ENCODE data around the gene PDGFD. TPM values are rescaled to one million over a fixed set of nuclear protein-coding genes. Genes with fewer than 3 reads are reported as not detected.

PDGFD gene
- total RNA-seq, 1 donor from 2014 or later = 10.9 TPM

DNA sequence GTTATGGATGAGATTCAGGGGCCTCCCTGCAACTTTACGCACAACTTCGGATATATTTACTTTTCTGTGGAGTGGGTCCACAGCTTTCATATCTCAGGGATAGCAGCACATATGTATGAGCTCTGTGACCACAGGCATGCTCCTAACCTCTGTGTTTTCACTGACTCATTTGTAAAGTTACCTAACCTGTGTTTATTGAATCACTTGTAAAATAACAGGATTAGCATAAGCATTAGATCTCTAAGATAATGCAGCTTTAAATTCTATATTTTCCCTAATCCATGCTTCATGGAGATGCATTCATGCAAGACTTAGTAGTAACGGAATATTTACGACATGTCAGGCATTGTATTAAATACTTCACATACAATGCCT is 175.4 kb downstream of the PDGFD start:
- no peaks in the 10 kb centered on the region for H3K4me1 ChIP-seq
- no peak overlapping the region for H3K27ac ChIP-seq (replicated peaks)
- intact Hi-C loops (cut with micrococcal nuclease) = no loop called here
- no peaks in the 10 kb centered on the region for H3K27me3 ChIP-seq (ENCODE audit: low read depth)
- no peak overlapping the region for H3K4me3 ChIP-seq
- no peak for DNase-seq
- TF ChIP-seq, protein P1, sequence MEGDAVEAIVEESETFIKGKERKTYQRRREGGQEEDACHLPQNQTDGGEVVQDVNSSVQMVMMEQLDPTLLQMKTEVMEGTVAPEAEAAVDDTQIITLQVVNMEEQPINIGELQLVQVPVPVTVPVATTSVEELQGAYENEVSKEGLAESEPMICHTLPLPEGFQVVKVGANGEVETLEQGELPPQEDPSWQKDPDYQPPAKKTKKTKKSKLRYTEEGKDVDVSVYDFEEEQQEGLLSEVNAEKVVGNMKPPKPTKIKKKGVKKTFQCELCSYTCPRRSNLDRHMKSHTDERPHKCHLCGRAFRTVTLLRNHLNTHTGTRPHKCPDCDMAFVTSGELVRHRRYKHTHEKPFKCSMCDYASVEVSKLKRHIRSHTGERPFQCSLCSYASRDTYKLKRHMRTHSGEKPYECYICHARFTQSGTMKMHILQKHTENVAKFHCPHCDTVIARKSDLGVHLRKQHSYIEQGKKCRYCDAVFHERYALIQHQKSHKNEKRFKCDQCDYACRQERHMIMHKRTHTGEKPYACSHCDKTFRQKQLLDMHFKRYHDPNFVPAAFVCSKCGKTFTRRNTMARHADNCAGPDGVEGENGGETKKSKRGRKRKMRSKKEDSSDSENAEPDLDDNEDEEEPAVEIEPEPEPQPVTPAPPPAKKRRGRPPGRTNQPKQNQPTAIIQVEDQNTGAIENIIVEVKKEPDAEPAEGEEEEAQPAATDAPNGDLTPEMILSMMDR (IDR thresholded peaks at IDR 0.05; ENCODE audit: borderline replicate concordance) = no peak
- no peaks in the 10 kb centered on the region for H3K9me3 ChIP-seq (replicated peaks)
- no peaks in the 10 kb centered on the region for H3K36me3 ChIP-seq

DNA sequence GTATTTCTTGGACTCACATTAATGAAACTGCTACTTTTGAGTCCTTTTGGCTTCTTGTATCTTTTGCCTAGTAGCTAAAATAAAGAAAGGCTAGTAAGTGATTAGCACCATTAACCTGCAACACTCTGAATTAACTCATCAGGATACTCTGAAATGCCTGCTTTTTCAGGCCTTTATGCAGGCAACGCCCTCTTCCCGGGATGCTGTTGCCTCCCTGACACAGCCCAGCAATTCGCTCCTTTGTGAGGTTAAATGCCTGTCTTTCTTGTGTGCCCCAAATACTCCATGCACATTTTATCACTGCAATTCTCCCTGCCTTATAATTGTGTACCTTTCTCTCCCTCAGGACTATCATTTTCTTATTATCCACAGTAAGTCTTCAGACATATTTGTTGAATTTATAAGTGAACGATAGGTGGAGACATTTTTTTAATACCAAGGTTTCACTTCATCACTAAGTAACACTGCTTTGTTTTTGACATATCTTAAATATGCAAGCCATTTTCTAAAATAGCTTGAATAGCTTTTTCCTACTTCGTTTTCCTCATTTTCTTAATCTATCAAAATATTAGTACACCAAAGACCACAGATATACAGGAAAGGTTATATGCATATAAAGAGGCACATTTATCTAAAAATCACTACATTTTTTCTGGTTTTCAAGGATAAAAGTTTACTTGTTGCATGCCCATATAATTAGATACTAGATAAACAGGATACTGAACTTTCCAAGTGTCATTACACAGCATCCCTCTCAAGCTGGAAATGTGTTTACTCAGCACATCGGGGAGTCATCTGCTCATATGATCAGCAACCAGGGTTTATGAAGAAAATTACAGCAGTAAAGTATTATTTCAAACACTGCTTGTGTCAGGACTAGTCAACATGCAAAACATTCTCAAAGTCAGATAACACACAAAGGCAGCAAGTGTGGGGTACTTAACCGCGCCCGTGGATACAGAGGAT is 176.0 kb downstream of the PDGFD start:
- H3K4me1 ChIP-seq = no peaks in the 10 kb centered on the region

DNA sequence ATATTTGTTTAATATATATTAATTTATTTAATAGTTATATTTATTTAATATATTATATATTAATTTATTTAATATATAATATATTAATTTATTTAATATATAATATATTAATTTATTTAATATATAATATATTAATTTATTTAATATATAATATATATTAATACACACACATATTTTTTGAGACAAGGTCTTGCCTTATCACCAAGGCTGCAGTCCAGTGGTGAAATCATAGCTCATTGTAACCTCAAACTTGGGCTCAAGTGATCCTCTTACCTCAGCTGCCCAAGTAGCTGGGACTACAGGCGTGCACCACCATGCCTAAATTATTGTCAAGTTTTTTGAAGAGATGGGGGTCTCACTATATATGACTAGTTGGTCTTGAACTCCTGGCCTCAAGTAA is 178.9 kb downstream of the PDGFD start:
- TF ChIP-seq, protein P1 (IDR thresholded peaks at IDR 0.05; ENCODE audit: borderline replicate concordance) = no peak
- intact Hi-C loops (cut with micrococcal nuclease) = no loop called here
- no peaks in the 10 kb centered on the region for H3K27me3 ChIP-seq (ENCODE audit: low read depth)

More for the DNA sequence above, 176.0 kb downstream of the PDGFD start:
- H3K9me3 ChIP-seq (replicated peaks) = no peaks in the 10 kb centered on the region
- H3K4me3 ChIP-seq = no peak overlapping the region
- intact Hi-C loops (cut with micrococcal nuclease) = no loop called here
- H3K36me3 ChIP-seq = no peaks in the 10 kb centered on the region
- H3K27me3 ChIP-seq (ENCODE audit: low read depth) = no peaks in the 10 kb centered on the region
- no peak for DNase-seq
- TF ChIP-seq, protein P1 (IDR thresholded peaks at IDR 0.05; ENCODE audit: borderline replicate concordance) = no peak
- no peak overlapping the region for H3K27ac ChIP-seq (replicated peaks)

DNA sequence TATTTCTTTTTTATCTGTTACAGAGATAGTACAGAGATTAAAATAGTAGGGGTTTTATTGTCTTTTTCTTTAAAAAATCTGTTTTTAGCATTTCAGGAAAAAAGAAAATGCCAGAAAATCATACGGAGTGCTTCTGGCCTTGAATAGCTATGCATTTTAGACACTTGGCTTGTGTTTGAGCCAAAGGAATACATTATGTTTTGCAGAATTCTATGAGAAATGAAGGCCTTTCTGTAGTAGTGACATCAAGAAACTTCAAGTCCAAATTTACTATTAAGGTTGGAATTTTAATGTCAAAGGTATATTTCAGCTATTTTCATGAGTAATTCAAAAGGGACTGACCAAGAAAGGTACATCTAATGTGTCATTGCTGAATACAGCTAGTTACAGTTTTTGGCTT is 183.8 kb downstream of the PDGFD start:
- Histone ChIP-seq H3K27ac (replicated peaks) (no peak overlapping the region), H3K4me3 (no peak overlapping the region), H3K4me1 (no peaks in the 10 kb centered on the region), H3K27me3 (ENCODE audit: low read depth) (no peaks in the 10 kb centered on the region), H3K9me3 (replicated peaks) (no peaks in the 10 kb centered on the region), H3K36me3 (no peaks in the 10 kb centered on the region)
- DNase-seq = no peak
- TF ChIP-seq, protein P1 (IDR thresholded peaks at IDR 0.05; ENCODE audit: borderline replicate concordance) = no peak
- intact Hi-C loops (cut with micrococcal nuclease) = no loop called here

More for the DNA sequence above, 178.9 kb downstream of the PDGFD start:
- no peak for DNase-seq
- Histone ChIP-seq H3K27ac (replicated peaks) (no peak overlapping the region), H3K9me3 (replicated peaks) (no peaks in the 10 kb centered on the region), H3K36me3 (no peaks in the 10 kb centered on the region), H3K4me1 (no peaks in the 10 kb centered on the region), H3K4me3 (no peak overlapping the region)

DNA sequence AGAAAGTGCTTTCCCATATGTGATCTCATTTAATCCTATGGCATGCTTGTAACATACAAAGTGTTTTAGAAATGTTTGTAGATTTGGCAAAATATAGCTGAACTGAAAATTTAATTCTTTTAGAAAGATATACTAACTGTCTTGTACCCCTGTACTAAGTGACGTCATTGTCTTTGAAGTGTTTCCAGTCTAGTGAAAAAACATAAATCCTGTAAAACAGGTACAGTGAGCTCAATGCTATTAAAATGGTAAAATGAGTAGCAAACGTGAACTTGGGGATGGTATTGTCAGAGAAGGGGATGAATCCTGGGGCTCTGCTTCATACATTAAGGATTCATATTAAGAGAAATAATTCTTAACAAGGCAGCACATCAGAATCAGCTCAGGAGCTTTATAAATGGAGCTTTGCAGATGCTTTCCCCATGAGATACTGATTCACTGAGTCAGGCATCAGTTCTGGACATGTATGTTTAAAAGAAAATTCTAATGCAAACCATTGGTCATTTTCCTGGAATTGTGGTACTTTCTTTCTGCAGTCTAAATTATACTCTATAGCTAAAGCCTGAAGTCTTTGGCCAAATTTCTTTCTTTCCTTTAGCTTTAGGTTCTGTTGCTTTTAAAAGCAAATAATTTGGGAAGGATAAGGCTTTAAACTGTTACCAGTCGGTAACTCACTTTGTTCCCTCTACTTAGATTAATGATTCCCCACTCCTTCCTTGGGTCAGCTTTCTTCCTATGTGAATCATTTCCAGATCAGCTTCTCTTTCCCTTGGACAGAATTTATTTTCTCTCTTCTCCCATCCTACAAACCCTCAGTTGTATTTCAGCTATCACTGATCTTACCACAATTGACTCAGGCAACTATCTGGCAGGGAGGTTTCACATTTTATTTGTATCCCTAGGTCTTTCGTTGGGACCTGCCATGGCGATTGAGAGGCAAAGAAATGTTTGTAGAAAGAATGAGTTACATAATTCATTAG is 185.0 kb downstream of the PDGFD start:
- no peaks in the 10 kb centered on the region for H3K4me1 ChIP-seq
- no peaks in the 10 kb centered on the region for H3K9me3 ChIP-seq (replicated peaks)
- H3K27ac ChIP-seq (replicated peaks) = no peak overlapping the region
- no peak overlapping the region for H3K4me3 ChIP-seq
- intact Hi-C loops (cut with micrococcal nuclease) = no loop called here
- H3K27me3 ChIP-seq (ENCODE audit: low read depth) = no peaks in the 10 kb centered on the region
- no peak for DNase-seq
- no peaks in the 10 kb centered on the region for H3K36me3 ChIP-seq
- TF ChIP-seq, protein P1 (IDR thresholded peaks at IDR 0.05; ENCODE audit: borderline replicate concordance) = no peak
